HUES48 (cell line): ENCODE data around the gene CDK10.
A peak's percentile ranks its signal among the peaks of the same experiment; 100 is the strongest.

ENCODE experiments used
- H3K27ac ChIP-seq: one replicate; pipeline ENCODE4 v1.7.0; 2013; ENCODE audit warnings: low read depth, low read length, inconsistent platforms
- H3K27me3 ChIP-seq: 2 replicates; pipeline ENCODE4 v1.6.1; 2013; ENCODE audit warnings: mild to moderate bottlenecking, low read length; ENCODE audit not compliant: control insufficient read depth, insufficient read depth
- H3K36me3 ChIP-seq: 2 replicates; pipeline ENCODE4 v1.6.1; 2013; ENCODE audit warnings: low read length; ENCODE audit not compliant: control insufficient read depth, insufficient read depth
- H3K4me1 ChIP-seq: 2 replicates; pipeline ENCODE4 v1.6.1; 2013; ENCODE audit warnings: mild to moderate bottlenecking, low read length; ENCODE audit not compliant: control insufficient read depth, insufficient read depth
- H3K4me3 ChIP-seq: 2 replicates; pipeline ENCODE4 v1.5.1; 2013; ENCODE audit warnings: mild to moderate bottlenecking, low read depth, low read length
- H3K9ac ChIP-seq: 2 replicates; pipeline ENCODE4 v1.6.1; 2013; ENCODE audit warnings: mild to moderate bottlenecking, low read depth, low read length, moderate library complexity
- H3K9me3 ChIP-seq: 2 replicates; pipeline ENCODE4 v1.6.1; 2013; ENCODE audit warnings: low read length; ENCODE audit not compliant: control insufficient read depth, insufficient read depth

The CDK10 gene, protein sequence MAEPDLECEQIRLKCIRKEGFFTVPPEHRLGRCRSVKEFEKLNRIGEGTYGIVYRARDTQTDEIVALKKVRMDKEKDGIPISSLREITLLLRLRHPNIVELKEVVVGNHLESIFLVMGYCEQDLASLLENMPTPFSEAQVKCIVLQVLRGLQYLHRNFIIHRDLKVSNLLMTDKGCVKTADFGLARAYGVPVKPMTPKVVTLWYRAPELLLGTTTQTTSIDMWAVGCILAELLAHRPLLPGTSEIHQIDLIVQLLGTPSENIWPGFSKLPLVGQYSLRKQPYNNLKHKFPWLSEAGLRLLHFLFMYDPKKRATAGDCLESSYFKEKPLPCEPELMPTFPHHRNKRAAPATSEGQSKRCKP

DNA sequence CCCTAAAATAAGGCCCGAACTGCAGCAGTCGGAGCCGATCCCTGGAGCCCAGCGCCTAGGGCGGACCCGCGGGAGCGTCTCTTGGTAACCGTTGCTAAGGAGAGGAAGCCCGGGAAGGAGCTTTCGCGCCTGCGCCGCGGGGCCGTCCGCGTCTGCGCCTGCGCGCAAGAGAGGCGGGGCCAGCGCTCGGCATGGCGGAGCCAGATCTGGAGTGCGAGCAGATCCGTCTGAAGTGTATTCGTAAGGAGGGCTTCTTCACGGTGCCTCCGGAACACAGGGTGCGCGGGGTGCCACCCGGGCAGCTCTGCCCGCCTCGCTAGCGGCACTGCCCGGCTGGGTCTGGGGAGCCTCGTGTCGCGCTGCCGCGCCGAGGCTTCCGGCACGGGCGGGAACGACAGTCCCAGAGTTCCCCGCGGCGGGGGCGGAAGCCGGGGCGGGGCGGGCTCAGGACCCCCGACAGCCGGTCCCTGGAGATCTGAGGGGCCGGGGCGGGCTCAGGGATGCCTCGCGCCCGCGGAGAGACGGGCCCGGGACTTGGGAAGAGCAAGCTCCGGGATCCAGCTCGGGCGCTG, at the start of gene CDK10:
Gene CDK10, plus strand, starts transcription at position 170 of the 572 bp plus-strand sequence. Its CDS starts 22 bp downstream, at position 192.
- peak within 1 kb of the TSS; percentile 94 for H3K27ac ChIP-seq

GRCh38 chr16:89637379-89637778, 49.1 kb upstream of the CDK10 start:
- H3K9me3 ChIP-seq, result no peaks in the 10 kb centered on the region
- H3K27me3 ChIP-seq, result no peaks in the 10 kb centered on the region
- no peak overlapping the region for H3K9ac ChIP-seq
- no peak overlapping the region for H3K27ac ChIP-seq
- no peaks in the 10 kb centered on the region; the same call in 1 of the 2 replicates for H3K4me1 ChIP-seq
- H3K36me3 ChIP-seq, result no peaks in the 10 kb centered on the region
- H3K4me3 ChIP-seq, result no peak overlapping the region

More for the DNA sequence above, at the start of gene CDK10:
- Histone ChIP-seq H3K9me3 (peaks cover 24% of the 10 kb centered on the region), H3K36me3 (peaks cover 24% of the 10 kb centered on the region), H3K9ac (peak within 1 kb of the TSS; percentile 68), H3K27me3 (no peaks in the 10 kb centered on the region), H3K4me1 (no peaks in the 10 kb centered on the region; the same call in 1 of the 2 replicates), H3K4me3 (peak within 1 kb of the TSS; percentile 71)

DNA sequence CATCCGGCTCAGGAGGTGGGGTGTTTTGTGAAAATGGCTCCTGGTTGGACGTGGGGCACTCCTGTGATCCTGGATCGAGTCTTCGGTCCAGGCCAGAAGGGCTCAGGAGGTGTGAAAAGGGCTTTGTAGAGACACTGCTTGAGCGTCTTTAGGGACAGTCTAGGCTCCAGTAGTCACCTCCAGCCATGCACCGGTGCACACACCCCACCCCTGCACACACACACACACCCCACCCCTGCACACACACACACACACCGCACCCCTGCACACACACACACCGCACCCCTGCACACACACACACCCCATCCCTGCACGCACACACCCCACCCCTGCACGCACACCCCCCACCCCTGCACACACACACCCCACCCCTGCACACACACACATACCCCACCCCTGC, 48.0 kb upstream of the CDK10 start:
- Histone ChIP-seq H3K4me3 (no peak overlapping the region), H3K9ac (no peak overlapping the region), H3K36me3 (no peaks in the 10 kb centered on the region), H3K27ac (no peak overlapping the region), H3K4me1 (no peaks in the 10 kb centered on the region; the same call in 1 of the 2 replicates), H3K27me3 (no peaks in the 10 kb centered on the region), H3K9me3 (no peaks in the 10 kb centered on the region)

- H3K4me1 ChIP-seq, result no peaks in the 10 kb centered on the region; the same call in 1 of the 2 replicates
- no peaks in the 10 kb centered on the region for H3K36me3 ChIP-seq
- H3K9me3 ChIP-seq, result no peaks in the 10 kb centered on the region
- H3K4me3 ChIP-seq, result no peak overlapping the region
- H3K27ac ChIP-seq, result no peak overlapping the region
- H3K9ac ChIP-seq, result no peak overlapping the region
- H3K27me3 ChIP-seq, result no peaks in the 10 kb centered on the region
Measured at GRCh38 chr16:89639385-89639784, 47.1 kb upstream of the CDK10 start.

DNA sequence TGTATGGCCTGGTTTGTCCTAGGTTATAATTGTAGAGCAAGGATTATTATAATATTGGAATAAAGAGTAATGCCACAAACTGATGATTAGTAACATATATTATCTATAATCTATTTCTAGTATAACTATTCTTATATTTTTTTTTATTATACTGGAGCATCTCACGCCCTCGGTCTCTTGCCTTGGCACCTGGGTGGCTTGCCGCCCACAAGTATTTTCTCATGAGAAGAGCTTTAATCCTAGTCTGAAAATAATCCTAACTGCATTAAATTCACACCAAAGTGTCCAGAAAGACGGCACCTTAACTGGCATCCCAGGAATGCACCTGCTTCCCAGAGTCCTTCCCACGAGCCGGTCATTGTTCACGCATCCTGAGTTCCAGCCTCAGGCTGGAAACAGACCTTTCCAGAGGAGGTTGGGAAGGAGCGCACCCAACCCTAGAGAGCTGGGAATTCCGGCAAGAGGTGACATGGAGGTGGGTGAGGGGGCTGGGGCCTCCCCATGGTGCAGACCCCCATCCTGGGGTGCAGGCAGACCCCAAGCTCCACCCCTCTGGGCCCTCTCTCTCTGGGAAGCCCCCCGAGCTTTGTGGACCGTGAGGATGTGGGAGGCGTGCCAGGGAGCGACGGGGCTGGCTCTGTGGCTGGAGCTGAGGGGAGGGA, 44.9 kb upstream of the CDK10 start:
- no peaks in the 10 kb centered on the region for H3K9me3 ChIP-seq
- no peaks in the 10 kb centered on the region; the same call in 1 of the 2 replicates for H3K4me1 ChIP-seq
- H3K36me3 ChIP-seq, result peaks cover 19% of the 10 kb centered on the region
- no peak overlapping the region for H3K4me3 ChIP-seq
- no peaks in the 10 kb centered on the region for H3K27me3 ChIP-seq
- H3K27ac ChIP-seq, result no peak overlapping the region
- H3K9ac ChIP-seq, result no peak overlapping the region

GRCh38 chr16:89642574-89642973, 43.9 kb upstream of the CDK10 start:
- no peaks in the 10 kb centered on the region; the same call in 1 of the 2 replicates for H3K4me1 ChIP-seq
- H3K36me3 ChIP-seq, result peaks cover 26% of the 10 kb centered on the region
- H3K9me3 ChIP-seq, result no peaks in the 10 kb centered on the region
- H3K27me3 ChIP-seq, result no peaks in the 10 kb centered on the region
- H3K4me3 ChIP-seq, result no peak overlapping the region
- no peak overlapping the region for H3K27ac ChIP-seq
- no peak overlapping the region for H3K9ac ChIP-seq

GRCh38 chr16:89643769-89644300, 42.7 kb upstream of the CDK10 start:
- Histone ChIP-seq H3K27ac (no peak overlapping the region), H3K36me3 (peaks cover 26% of the 10 kb centered on the region), H3K27me3 (no peaks in the 10 kb centered on the region), H3K9me3 (no peaks in the 10 kb centered on the region), H3K4me1 (no peaks in the 10 kb centered on the region; the same call in 1 of the 2 replicates), H3K9ac (no peak overlapping the region), H3K4me3 (no peak overlapping the region)

- Histone ChIP-seq H3K4me1 (no peaks in the 10 kb centered on the region; the same call in 1 of the 2 replicates), H3K4me3 (no peak overlapping the region), H3K9ac (no peak overlapping the region), H3K27me3 (no peaks in the 10 kb centered on the region), H3K9me3 (no peaks in the 10 kb centered on the region), H3K27ac (no peak overlapping the region), H3K36me3 (peaks cover 32% of the 10 kb centered on the region)
Measured at GRCh38 chr16:89645122-89645521, 41.4 kb upstream of the CDK10 start.

DNA sequence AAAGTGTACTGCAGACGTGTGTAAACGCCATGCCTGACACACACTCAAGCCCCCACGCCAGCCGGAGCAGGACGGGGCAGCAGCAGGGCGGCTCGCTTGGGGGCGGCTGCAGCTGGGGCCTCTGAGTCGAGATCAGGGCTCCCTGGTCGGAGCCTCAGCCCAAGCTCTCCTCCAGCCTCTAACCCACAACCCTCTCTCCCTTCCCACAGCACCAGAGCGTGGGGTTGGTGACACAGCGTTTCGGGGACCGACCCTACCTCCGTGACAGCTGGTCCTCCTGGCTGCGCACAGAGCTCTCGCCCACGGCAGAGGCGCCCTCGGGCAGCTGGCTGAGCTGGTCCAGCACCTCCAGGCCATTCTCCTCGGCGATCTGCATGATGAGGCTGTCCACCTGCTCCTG, 40.2 kb upstream of the CDK10 start:
- Histone ChIP-seq H3K27me3 (no peaks in the 10 kb centered on the region), H3K9me3 (no peaks in the 10 kb centered on the region), H3K4me1 (no peaks in the 10 kb centered on the region), H3K36me3 (peaks cover 39% of the 10 kb centered on the region), H3K9ac (no peak overlapping the region), H3K27ac (no peak overlapping the region), H3K4me3 (no peak overlapping the region)

- Histone ChIP-seq H3K4me1 (no peaks in the 10 kb centered on the region), H3K27me3 (no peaks in the 10 kb centered on the region), H3K9ac (no peak overlapping the region), H3K36me3 (peaks cover 45% of the 10 kb centered on the region), H3K27ac (no peak overlapping the region), H3K4me3 (no peak overlapping the region), H3K9me3 (no peaks in the 10 kb centered on the region)
Measured at GRCh38 chr16:89646906-89647305, 39.6 kb upstream of the CDK10 start.
